ENCODE measurements around the gene L3MBTL4.

DNA sequence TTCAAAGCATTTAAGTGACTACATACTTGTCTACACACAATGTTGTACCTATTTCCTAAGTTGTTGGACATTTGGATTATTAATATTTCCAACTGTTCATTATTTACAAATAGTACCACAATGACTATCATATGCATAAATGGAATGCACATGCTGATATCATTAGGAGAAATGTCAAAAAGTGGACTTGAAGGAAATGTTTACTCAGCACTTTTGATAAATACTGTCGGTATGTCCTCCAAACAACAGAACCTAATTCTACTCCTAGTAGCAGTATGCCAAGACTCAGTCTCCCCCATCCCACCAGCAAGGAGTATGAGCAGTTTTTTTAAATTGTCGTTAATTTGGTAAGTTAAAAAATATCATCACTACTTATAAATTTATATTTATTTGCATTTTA is 116.8 kb downstream of the L3MBTL4 start:
- TF ChIP-seq USF1 (CRISPR knock-in tag; IDR thresholded peaks at IDR 0.05) (no peak), JUN (CRISPR knock-in tag; IDR thresholded peaks at IDR 0.05) (no peak), TEAD4 (CRISPR knock-in tag; IDR thresholded peaks at IDR 0.05) (no peak)

All from WTC11 (cell line).